GM18511 (cell line): Measurements from ENCODE around the gene RERE.
A peak's percentile ranks its signal among the peaks of the same experiment; 100 is the strongest.

Experiments used
- ATAC-seq: cut with Tn5 transposase; IDR thresholded peaks from one replicate; pipeline ENCODE4 v1.9.1; 2021; ENCODE audit warnings: mild to moderate bottlenecking, moderate library complexity; ENCODE audit not compliant: unreplicated experiment

RERE gene

DNA sequence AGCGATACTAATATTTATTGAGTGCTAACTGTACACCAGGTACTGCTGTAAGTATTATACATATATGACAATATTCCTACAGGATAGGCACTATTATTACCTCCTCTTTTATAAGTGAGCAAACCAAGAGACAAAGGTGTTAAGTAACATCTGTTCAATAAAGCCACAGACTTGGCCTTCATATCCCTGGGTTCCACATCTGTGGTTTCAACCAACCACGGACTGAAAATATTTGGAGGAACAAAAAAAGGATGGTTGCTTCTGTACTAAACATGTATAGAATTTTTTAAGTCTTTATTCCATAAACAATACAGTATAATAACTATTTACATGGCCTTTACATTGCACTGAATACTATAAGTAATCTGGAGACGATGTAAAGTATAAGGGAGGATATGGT is 95.1 kb downstream of the RERE start:
- no peak for ATAC-seq

DNA sequence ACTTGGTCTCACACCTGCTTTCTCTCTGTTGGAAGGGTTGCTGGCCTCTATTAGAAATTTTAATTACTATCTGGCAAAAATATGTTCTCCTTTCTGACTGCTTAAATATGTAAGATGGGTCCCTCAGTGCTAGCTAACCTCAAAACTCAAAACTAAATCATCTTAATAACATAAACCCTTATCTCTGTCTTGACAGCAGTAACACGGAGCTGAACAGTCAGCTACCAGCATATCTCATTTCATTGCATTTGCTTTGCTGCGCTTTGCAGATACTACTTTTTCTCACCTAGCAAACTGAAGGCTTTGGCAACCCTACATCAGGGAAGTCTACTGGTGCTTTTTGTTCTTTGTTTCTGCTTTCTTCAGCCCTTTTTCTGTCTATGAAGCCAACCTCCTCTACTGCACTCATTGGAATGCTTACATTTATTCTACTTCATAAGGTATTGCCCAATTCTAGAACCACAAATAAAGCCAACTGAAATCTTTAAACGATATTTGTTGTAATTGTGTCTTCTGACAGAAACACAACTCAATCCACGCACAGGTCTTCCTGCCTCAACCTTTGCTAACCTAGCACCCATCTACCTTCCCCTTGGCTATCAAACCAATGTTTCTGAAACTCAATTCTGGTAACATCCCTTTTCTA is 95.6 kb downstream of the RERE start:
- no peak for ATAC-seq

DNA sequence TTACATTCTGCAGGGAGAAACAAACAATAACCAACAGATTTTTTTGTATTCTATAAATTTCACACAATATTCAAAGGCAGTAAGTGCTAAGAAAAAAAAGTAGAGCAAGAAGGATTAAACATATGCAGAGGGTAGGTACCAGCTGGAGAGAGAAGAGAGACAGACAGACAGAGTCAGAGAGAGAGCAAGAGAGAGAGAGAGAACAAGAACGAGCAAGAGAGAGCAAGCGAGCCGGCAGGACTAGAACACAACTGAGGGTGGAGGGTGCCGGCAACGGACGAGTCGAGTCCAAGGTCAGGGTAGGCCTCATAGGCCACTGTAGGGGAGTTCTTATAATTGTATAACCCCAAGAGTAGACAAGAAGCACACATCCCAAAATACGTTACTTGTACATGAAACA is 97.1 kb downstream of the RERE start:
- ATAC-seq, result no peak

DNA sequence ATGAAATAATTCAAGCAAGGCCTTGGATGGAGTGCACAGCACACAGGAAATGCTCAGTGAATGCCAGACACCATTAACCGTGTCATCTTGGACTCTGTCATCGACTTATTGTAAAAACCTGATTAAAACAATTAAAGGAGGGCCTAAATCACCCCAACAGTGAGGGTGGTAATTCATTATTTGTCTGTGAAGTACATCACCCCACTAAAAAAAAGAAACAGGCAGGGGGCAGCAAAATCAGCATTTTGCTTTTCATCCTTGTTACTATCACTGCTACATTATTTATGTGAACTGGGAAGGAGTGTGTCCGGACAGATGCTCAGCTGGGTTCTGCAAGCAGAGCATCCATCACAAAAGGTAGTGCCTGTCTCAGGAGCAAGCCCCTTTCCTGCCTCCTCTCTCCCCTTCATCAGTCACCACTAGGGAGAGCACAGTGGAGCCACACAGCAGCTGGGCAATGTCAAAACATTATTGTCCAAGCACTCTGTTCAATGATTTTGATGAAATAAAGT is 98.5 kb downstream of the RERE start:
- no peak for ATAC-seq

DNA sequence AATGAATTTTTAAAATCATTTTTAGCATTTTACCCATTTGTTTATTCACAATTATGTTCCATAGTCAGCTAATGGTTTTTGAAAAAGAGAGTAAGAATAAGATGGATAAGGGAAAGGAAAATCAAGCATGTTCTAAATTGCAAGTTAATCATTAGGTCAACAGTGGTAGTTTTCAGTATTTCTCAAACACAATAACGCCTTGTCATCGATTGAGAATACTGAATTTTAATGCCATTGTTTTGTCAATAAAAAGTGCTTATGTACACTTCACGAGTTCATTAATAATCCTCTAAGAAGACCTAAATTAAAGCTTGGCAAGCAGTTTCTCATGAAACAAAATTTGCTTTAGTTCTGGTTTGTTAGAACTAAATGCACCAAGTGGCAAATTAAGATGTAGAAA is 100.3 kb downstream of the RERE start:
- no peak for ATAC-seq

DNA sequence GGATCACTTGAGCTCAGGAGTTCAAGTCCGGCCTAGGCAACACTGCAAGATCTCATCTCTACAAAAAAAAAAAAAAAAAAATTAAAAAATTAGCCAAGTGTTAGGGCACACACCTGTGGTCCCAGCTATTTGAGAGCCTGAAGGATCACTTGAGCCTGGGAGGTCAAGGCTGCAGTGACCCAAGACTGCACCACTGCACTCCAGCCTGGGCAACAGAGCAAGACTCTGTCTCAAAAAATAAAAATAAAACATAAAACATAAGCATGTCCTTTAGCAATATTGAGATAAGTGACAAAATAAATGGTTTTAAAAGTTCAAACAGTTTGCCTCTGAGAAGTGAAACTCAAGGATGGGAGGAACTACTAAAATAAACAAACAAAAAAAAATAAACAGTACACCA is 101.2 kb downstream of the RERE start:
- ATAC-seq, result no peak

DNA sequence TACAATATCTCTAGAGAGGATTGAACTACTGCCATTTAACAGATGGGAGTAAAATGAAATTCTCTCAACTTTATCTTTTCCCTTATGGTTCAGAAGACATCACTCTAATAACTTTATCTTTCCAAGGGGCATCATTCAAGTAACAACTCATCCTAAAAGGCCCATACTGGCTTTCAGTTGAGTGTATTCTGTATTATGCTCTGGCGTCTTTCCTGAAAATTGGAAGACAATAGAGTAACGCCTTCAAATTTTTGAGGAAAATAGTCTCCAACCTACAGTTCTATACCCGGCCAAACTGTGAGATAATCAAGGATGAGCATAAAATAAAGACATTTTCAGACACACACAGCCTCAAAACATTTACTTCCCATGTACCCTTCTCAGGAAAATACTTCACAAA is 103.3 kb downstream of the RERE start:
- no peak for ATAC-seq

DNA sequence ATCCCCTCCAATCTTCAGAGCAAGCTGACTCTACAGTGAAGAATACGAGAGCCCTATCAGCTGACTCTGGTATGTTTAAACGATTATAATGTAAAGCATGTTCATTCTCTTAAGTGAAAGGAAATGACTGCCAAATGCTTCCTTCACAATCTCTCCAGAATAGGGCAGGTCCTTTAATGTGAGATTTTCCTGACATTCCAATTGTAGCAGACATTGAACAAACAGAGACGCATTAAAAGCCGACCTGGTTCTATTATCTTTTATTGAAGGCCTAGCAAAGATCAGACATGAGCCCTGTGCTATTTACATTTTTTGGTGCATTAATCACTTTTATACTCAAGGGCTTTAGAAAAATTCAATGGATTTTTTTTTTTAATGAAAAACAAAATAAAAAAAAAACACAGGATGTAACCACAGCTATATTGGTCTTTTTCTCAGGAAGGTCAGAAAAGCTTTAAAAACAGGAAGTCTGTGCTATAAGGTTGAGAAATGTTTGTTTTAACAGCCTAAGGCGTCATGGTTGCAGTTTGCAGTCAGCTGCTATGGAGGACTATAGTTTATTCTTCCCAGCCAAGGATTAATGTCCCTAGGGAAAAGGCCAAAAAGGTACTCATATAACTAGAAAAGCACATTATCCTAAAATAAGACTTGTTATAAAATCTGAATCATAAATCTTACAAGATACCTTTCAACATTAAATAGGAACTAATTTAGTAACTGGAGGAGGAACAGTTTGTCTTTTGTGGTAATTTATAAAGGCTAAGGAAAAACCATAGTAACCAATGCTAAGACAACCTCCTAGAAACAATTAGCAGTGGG is 104.8 kb downstream of the RERE start:
- no peak for ATAC-seq

DNA sequence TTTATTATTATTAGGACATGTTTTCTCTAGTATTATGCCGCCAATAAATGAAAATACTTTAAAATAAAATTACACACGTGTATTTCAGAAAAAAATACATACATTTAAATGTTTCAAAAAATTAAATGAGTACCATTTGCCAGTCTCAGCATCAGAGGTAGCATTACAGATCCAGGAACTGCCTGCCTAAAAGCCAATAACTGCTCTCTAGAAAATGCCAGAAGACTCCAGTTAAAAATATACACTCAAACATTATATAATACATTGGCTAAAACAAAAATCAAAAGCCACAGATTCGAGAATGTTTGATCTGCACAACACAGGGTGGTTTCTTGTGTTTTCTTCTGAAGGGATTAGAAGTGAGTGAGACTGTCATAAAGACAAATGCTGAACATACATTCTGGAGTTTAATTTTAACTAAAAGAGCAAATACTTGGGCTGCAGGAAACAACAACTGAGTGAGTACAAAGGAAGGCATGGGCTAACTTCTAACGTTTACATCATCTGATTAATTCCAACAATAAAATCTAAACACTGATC is 105.5 kb downstream of the RERE start:
- no peak for ATAC-seq

DNA sequence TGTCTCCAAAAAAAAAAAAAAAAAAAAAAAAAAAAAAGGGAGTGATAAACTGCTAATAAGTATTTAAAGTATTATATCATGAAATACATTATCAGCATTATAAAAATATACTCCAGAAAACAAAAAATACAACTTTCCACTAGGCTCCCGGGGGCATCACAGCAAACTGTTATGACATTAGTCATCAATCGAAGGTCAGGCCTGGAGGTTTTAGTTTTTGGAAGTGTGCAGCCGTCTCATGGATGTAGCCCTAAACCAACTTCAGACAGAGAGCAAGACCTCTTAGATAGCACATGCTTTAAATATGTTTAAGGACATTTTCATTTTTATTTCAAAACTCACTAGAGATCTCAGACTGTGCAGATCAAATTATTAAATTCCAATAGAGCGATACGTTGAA is 106.3 kb downstream of the RERE start:
- no peak for ATAC-seq

DNA sequence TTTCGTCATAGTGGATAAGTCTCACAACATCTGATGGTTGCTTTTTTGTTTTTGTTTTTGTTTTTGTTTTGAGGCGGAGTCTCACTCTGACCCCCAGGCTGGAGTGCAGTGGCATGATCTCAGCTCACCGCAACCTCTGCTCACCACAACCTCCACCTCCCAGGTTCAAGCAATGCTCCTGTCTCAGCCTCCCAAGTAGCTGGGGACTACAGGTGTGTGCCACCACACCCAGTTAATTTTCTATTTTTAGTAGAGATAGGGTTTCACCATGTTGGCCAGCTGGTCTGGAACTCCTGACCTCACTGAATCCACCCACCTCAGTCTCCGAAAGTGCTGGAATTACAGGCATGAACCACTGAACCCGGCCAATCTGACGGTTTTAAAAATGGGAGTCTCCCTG is 109.2 kb downstream of the RERE start:
- ATAC-seq, result no peak

DNA sequence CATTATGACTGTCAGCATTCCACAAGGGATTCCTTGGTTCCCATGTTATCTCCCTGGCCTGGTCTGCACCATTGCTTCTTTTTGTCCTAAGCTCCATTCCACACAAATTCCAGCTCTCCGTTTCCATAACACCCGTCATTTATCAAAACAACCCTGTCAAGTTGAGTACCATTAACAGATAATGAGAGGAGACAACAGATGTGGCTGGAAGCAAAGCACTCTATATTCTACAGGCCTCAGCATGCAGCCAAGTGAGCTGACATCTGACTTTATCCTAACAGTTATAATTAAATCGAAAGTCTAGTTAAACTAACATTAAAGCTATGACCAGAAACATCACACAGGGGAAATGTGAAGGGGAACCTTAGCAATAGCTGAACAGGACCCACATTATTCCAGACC is 110.4 kb downstream of the RERE start:
- ATAC-seq, result no peak

DNA sequence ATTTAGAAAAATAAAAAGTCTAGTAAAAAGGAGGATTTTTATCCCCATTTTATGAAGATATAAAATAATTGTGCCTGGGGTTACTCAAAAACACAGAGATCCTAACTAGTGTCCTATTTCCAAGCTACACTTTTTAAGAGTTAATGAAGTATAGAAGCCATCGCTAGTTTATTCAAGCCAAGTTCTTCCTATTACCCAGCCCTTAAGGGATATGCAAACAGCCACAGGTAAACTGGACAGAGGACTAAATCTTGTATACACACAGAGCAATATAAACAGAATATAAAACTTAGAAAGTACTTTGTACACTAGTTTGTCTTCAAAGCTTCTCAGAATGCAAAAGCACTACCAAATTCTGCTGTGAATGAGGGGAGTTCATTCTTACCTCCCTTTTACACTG is 111.1 kb downstream of the RERE start:
- ATAC-seq, result no peak

DNA sequence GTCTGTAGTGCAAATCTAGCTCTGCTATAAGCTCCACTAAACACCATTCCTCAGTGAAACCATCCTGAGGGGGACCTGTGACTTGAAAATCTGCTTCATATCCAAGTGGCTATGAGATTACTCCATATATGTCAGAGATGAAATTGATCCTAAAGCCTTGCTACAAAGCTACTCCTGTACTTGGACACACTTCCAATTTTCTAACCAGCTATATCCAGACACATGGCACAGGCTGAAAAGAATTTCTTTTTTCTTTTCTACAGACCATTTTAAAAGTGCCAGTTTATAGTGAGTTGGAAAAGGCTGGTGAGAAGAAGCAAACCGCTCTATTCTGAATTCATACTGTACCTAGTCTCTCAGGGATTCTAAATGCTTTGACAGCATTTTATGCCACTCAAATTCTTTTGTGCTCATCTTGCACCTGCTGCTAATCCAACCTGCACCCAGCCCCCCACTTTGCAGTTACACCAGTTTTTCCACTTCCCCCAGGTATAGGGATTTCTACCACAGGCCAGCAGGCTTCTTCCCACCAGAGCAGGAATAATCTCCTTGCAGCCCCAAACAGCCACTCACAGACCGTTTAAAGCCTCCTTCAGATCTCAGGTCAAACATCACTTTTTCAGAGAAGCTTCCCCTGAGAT is 112.5 kb downstream of the RERE start:
- no peak for ATAC-seq

DNA sequence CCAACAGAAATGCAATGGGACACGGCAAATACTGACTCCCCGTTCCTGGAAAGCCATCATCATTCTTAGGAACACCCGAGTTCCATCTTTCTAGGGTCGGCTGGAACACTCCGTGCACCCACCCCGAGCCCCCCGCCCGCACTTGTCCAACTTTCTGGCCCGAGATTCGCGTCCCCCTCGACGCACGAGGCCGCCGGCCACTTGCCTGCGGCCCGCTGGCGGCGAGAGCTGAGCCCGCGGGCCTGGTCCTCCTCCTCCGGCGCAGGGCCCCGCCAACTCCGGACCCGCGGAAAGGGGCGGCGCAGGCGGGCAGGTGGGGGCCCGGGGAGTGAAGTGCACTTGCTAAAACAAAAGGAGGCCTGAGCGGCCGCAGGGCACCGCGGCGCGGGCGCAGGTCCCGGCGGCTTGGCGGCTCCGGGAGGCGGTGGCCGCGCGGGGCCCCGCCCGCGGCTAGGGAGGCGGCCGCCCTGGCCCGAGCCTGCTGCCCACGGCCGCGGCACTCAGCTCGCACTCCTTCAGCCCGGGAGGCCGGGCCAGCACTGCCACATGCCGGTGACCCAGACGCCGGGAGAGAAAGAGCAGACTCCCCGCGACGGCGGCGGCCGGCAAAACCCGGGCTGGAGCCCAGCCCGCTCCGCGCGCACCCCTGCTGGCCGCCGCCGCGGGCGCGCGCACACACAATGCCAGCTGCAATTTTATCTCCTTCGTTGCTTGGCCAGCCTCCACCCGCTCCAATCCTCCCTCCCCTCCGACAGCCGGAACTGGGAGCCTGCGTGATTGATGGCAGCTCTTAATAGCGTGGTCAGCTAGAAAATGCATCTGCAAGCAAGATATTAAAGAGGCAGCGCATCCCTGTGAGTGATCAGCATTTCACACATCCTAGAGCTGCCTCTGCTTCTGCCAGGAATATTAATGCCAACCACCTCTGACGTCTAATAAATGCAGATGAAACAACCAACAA is 114.3 kb downstream of the RERE start:
- ATAC-seq, result peak; percentile 72

DNA sequence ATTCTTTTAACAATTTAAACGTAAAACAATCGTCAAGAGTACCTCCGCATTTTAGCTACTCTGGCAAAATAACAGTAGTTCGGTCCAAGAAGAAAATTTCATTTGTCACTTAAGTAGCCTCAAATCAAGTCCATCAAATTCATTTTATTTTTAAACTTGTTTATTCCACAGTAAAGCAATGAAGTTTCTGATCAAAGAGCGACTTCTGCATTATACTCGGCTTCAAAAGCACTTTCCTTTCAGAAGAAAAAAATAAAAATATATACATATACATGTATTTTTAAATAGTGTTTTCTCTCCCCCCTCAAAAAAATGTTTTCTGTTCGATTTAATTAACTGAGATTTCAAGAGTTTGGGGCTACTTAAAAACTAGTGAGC is 115.0 kb downstream of the RERE start:
- ATAC-seq, result no peak

DNA sequence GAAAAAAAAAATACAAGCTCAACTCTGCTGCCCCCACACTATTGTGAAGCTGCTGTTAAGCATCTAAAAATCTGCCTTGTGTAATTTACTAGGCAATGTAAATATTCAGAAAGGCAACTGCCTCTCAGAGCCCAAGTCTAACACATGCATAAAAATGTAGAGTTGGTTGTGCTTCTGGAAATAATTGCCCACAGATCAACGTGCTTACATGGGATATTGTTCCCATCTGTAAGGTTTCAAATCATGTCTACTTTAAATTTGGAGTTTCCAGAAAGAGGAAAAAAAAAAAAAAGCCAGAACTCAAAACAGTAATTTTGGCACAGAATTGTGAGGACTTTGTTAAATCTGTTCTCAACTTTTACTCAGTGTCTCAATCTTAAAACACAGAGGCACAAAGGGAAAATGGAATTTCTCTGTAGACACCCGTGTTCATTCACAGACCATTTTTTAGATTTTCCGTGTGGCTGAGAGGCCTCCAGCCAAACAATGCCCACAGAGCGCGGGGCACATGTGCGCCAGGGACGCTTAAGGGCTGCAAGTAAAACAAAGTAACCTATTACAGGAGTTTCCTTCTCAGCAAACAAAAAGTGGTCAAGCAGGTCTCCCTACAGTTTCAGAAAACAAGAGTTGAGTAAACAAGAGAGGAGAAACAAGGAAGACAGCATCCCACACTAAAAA is 115.5 kb downstream of the RERE start:
- no peak for ATAC-seq

DNA sequence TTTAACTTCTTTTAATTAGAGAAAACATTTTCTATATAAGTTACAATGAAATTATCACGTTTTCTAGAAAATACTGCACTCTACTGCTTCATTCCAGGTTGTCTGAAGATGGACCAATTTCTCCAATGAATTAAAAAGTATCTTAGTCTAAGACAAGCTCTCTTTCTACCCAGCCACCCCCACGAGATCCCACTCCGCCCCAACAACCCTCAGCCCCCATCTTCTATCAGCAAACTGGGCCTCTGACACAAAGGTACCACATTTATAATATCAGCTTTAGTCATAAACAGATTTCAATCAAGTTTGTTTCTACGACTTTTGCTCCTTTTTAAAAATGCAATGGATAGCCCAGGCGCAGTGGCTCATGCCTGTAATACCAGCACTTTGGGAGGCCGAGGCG is 117.8 kb downstream of the RERE start:
- no peak for ATAC-seq

DNA sequence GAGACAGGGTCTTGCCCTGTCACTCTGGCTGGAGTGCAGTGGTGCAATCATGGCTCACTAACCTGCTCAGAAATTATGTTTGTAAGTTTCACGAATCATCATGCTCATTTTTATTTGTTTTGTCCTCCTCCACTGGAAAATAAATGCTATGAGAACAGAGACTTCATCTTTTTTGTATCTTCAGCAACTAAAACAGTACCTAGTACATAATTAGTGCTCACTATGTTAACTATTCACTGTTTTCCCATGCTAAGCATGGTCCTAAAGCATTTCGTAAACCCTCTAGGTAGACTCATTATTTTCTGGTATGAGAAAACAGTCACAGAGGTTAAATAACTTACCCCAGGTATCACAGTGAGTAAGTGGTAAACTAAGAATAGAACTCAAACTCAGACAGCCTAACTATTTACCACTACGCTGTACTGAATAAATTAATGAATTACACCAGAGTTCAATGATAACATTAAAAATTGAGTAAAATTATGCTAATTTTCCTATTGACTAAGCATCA is 118.4 kb downstream of the RERE start:
- ATAC-seq, result no peak
